ENCODE results near the gene ANKRD23. TPM values are rescaled to one million over a fixed set of nuclear protein-coding genes. Genes with fewer than 3 reads are reported as not detected.
A peak's percentile ranks its signal among the peaks of the same experiment; 100 is the strongest.
"Not testable (repeated sequence)": the region's sequence is repeated elsewhere in the genome, so short reads cannot be mapped to it uniquely, and the experiment has no call there.

Gene ANKRD23
- total and polyA plus RNA-seq, 8 donors = 3.0 to 10.5 (median 5.7) TPM

DNA sequence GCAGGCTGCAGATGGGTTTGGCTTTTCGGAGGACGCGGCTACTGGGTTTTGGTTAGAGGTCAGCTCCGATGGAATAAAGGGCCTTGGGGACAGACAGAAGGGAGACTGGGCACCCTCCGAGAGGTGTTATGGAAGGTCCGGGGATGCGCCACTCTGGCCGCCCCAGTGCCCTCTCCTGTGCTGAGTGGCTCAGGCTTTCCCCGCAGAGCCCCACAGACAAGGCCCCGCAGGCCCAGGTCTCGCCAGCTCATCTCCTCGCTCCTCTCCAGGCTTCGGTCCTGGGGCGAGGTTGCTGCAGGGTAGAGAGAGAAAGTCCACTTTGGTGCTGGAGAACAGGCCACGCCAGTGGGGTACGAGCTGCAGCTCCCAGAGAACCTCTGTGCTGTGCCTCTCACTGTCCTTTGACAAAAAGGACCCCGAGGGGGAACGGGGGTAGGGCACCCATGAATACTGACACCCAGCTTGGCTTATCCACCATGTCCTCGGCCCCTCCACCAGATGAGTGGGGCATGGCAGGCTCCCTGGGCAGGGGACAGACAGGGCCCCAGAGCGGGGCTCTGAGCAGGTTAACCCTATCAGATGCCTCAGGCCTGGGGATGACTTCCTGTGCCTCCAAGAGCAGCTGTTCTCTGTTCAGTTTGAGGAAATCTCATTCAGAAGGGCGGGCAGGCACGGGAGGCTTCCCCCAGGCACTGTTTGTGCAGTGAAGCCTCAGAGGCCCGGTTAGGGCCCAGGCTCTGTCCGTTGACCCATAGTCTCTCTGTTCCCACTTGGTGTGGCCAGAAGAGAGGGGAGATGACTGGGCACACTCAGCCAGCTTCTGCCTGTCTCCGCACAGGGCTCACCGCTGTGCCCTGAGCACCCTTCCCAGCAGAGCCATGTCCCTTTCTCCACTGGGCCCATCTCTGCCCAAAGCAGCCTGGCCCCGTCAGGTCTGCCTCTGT is 43.5 kb downstream of the ANKRD23 start:
- ATAC-seq (no peak), DNase-seq (peak in 1 of 4 donors; percentile 65)
- Histone ChIP-seq H3K27ac (no peak overlapping the region), H3K4me1 (peaks cover 0 to 8% of the 10 kb centered on the region in 2 donors), H3K4me3 (no peak overlapping the region), H3K9me3 (no peaks in the 10 kb centered on the region), H3K36me3 (peaks cover 0 to 30% of the 10 kb centered on the region in 2 donors), H3K27me3 (no peaks in the 10 kb centered on the region)
- TF ChIP-seq, protein P1, sequence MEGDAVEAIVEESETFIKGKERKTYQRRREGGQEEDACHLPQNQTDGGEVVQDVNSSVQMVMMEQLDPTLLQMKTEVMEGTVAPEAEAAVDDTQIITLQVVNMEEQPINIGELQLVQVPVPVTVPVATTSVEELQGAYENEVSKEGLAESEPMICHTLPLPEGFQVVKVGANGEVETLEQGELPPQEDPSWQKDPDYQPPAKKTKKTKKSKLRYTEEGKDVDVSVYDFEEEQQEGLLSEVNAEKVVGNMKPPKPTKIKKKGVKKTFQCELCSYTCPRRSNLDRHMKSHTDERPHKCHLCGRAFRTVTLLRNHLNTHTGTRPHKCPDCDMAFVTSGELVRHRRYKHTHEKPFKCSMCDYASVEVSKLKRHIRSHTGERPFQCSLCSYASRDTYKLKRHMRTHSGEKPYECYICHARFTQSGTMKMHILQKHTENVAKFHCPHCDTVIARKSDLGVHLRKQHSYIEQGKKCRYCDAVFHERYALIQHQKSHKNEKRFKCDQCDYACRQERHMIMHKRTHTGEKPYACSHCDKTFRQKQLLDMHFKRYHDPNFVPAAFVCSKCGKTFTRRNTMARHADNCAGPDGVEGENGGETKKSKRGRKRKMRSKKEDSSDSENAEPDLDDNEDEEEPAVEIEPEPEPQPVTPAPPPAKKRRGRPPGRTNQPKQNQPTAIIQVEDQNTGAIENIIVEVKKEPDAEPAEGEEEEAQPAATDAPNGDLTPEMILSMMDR (IDR thresholded peaks at IDR 0.05) = no peak
- intact Hi-C loops (cut with DNase I) = no loop called here

- peaks cover 0 to 8% of the 10 kb centered on the region in 2 donors for H3K4me1 ChIP-seq
- intact Hi-C loops (cut with DNase I) = no loop called here
- no peak overlapping the region for H3K4me3 ChIP-seq
- no peaks in the 10 kb centered on the region for H3K27me3 ChIP-seq
- TF ChIP-seq, protein P1 (IDR thresholded peaks at IDR 0.05) = no peak
- no peak overlapping the region for H3K27ac ChIP-seq
- ATAC-seq = no peak
- peak in 1 of 4 donors; percentile 69 for DNase-seq
- no peaks in the 10 kb centered on the region for H3K9me3 ChIP-seq
- H3K36me3 ChIP-seq = peaks cover 0 to 30% of the 10 kb centered on the region in 2 donors
These were observed 44.2 kb downstream of the ANKRD23 start for GRCh38 chr2:96799623-96799935.

GRCh38 chr2:96798733-96799622 is 44.8 kb downstream of the ANKRD23 start:
- Histone ChIP-seq H3K27ac (no peak overlapping the region), H3K4me1 (peaks cover 0 to 8% of the 10 kb centered on the region in 2 donors), H3K36me3 (peaks cover 0 to 30% of the 10 kb centered on the region in 2 donors), H3K9me3 (no peaks in the 10 kb centered on the region), H3K4me3 (no peak overlapping the region), H3K27me3 (no peaks in the 10 kb centered on the region)
- ATAC-seq (no peak), DNase-seq (peak in 1 of 4 donors; percentile 72)
- TF ChIP-seq, protein P1 (IDR thresholded peaks at IDR 0.05) = no peak
- intact Hi-C loops (cut with DNase I) = no loop called here

DNA sequence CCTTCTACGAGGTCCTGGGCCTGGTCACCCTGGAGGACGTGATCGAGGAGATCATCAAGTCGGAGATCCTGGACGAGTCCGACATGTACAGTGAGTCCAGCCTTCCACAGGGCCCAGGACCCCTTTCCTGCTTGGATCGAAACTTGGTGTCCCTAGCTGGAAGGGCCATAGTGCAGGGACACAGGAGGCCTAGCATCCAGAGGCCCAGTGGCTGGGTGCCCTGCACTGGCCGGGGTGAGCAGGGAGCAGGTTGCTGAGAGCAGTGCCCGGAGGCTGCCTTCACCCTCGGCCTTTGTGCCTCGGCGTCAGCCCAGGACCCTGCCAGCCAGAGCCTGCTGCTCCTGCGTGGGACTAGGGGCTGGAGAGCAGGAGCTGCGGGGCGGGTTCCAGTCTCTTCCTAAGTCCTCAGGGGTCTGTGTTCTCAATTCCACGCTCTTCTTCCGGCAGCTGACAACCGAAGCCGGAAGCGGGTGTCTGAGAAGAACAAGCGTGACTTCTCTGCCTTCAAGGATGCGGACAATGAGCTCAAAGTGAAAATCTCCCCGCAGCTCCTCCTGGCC is 46.7 kb downstream of the ANKRD23 start:
- Histone ChIP-seq H3K27me3 (no peaks in the 10 kb centered on the region), H3K4me3 (no peak overlapping the region), H3K27ac (no peak overlapping the region), H3K36me3 (peaks cover 0 to 30% of the 10 kb centered on the region in 2 donors), H3K9me3 (no peaks in the 10 kb centered on the region), H3K4me1 (peaks cover 0 to 8% of the 10 kb centered on the region in 2 donors)
- intact Hi-C loops (cut with DNase I) = no loop called here
- TF ChIP-seq, protein P1 (IDR thresholded peaks at IDR 0.05) = no peak
- ATAC-seq = no peak
- peak in 2 of 4 donors; percentile 25 to 67 for DNase-seq

- ATAC-seq; H3K27ac ChIP-seq; H3K4me1 ChIP-seq; H3K4me3 ChIP-seq; H3K9me3 ChIP-seq; H3K27me3 ChIP-seq; intact Hi-C loops (cut with DNase I): not testable (repeated sequence)
- DNase-seq = peak in 2 of 4 donors; percentile 6 to 17
- H3K36me3 ChIP-seq = peaks cover 0 to 30% of the 10 kb centered on the region in 2 donors
These were observed 47.3 kb downstream of the ANKRD23 start for GRCh38 chr2:96796497-96796896.
